ENCODE data around the gene ST6GALNAC3. TPM values are rescaled to one million over a fixed set of nuclear protein-coding genes. Genes with fewer than 3 reads are reported as not detected.

ST6GALNAC3 gene
- polyA plus RNA-seq, 2 of the 4 experiments (the other 2 are of a cell fraction), result 1.1 to 1.2 TPM

DNA sequence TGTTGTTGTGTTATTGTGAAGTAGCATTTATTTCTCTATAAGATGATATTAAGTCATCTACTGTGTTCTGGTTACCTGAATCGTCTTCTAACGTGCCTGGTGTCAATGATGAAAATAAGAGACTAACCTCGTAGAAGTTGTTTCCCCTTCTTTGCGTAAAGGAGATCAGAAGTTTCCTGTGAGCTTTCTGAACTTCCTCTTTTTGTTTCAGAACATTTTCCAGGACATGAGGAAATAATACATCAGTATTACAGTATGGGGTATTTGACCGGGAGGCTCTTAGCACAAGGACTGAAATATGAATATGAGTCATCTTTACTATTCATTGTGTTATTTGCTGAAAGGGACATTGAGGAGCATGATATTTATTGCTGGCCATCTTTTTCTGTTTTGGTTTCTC, 1.3 kb downstream of the ST6GALNAC3 start (continued):
- TF ChIP-seq, protein P1, sequence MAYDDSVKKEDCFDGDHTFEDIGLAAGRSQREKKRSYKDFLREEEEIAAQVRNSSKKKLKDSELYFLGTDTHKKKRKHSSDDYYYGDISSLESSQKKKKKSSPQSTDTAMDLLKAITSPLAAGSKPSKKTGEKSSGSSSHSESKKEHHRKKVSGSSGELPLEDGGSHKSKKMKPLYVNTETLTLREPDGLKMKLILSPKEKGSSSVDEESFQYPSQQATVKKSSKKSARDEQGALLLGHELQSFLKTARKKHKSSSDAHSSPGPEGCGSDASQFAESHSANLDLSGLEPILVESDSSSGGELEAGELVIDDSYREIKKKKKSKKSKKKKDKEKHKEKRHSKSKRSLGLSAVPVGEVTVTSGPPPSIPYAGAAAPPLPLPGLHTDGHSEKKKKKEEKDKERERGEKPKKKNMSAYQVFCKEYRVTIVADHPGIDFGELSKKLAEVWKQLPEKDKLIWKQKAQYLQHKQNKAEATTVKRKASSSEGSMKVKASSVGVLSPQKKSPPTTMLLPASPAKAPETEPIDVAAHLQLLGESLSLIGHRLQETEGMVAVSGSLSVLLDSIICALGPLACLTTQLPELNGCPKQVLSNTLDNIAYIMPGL (CRISPR knock-in tag; IDR thresholded peaks at IDR 0.05; ENCODE audit: borderline replicate concordance), result no peak
- TF ChIP-seq HDAC2 (IDR thresholded peaks at IDR 0.05) (no peak), EHMT2 (IDR thresholded peaks at IDR 0.05; ENCODE audit: low read depth) (no peak), CEBPB (IDR thresholded peaks at IDR 0.05) (no peak), MAZ (IDR thresholded peaks at IDR 0.05; ENCODE audit: borderline replicate concordance, low read depth, low read length) (no peak)
- TF ChIP-seq, protein P2, sequence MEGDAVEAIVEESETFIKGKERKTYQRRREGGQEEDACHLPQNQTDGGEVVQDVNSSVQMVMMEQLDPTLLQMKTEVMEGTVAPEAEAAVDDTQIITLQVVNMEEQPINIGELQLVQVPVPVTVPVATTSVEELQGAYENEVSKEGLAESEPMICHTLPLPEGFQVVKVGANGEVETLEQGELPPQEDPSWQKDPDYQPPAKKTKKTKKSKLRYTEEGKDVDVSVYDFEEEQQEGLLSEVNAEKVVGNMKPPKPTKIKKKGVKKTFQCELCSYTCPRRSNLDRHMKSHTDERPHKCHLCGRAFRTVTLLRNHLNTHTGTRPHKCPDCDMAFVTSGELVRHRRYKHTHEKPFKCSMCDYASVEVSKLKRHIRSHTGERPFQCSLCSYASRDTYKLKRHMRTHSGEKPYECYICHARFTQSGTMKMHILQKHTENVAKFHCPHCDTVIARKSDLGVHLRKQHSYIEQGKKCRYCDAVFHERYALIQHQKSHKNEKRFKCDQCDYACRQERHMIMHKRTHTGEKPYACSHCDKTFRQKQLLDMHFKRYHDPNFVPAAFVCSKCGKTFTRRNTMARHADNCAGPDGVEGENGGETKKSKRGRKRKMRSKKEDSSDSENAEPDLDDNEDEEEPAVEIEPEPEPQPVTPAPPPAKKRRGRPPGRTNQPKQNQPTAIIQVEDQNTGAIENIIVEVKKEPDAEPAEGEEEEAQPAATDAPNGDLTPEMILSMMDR (IDR thresholded peaks at IDR 0.05), result no peak

GRCh38 chr1:76079475-76080227, 5.1 kb downstream of the ST6GALNAC3 start:
- H3K9me3 ChIP-seq, result no peaks in the 10 kb centered on the region
- ATAC-seq (no peak), FAIRE-seq (no peak), DNase-seq (ENCODE audit: low read depth in 1 of 2, low spot score in 1 of 2) (no peak)
- WGBS (ENCODE audit: missing lambda C conversion rate), result 85% methylated on average over 7 of the region's 7 CpGs
- no peak overlapping the region for H3K4me2 ChIP-seq
- TF ChIP-seq HEYL (CRISPR knock-in tag; IDR thresholded peaks at IDR 0.05) (no peak), KDM1A (IDR thresholded peaks at IDR 0.05; ENCODE audit: low read depth) (no peak), REST (IDR thresholded peaks at IDR 0.05) (no peak)
- H3K4me1 ChIP-seq, result peaks cover 10% of the 10 kb centered on the region; the same call in 1 of the 3 replicates
- POLR2A ChIA-PET, result no interaction called here
- H3K27ac ChIP-seq, result no peak overlapping the region
- CTCF ChIA-PET, result no interaction called here
- H3K4me3 ChIP-seq, result no peak overlapping the region

DNA sequence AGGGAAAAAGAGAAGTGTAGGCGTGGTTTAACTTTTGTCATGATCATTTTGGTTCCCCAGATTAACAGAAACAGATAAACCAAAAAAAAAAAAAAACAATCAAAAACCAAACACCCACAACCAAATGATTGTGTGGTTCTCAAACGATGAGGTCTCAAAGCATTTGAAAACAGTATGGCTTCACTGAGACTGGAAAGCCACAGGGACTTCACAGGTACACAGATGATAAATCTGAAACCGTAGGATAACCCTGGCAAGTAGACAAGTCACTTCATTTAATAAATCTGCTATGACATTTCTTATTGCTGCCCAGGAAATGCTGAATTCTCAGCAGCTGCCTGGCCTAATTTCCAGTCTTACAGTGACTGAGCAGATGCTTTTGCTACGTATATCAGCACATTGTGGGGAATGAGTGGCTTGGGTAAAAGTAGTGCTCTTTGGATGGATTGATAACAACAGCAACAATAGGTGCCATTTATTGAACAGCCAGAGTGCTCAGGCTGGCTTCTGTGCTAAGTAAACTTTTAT, 6.1 kb downstream of the ST6GALNAC3 start:
- Histone ChIP-seq H3K9me3 (no peaks in the 10 kb centered on the region), H3K4me2 (no peak overlapping the region), H3K27ac (no peak overlapping the region), H3K4me1 (peaks cover 7% of the 10 kb centered on the region; the same call in 1 of the 3 replicates), H3K4me3 (no peak overlapping the region)
- ATAC-seq (no peak), FAIRE-seq (no peak), DNase-seq (ENCODE audit: low read depth in 1 of 2, low spot score in 1 of 2) (no peak)
- CTCF ChIA-PET, result no interaction called here
- POLR2A ChIA-PET, result no interaction called here
- 62% methylated on average over 4 of the region's 4 CpGs for WGBS (ENCODE audit: missing lambda C conversion rate)
- TF ChIP-seq EP300 (IDR thresholded peaks at IDR 0.05) (no peak), MYC (IDR thresholded peaks at IDR 0.05; ENCODE audit: borderline replicate concordance, low read length) (no peak), MAX (IDR thresholded peaks at IDR 0.05) (no peak), REST (IDR thresholded peaks at IDR 0.05) (no peak), SMC3 (IDR thresholded peaks at IDR 0.05) (no peak), FOSL2 (IDR thresholded peaks at IDR 0.05) (no peak), FOSL2 (CRISPR knock-in tag; IDR thresholded peaks at IDR 0.05) (no peak), SREBF2 (IDR thresholded peaks at IDR 0.05) (no peak), HOXB13 (CRISPR knock-in tag; IDR thresholded peaks at IDR 0.05; ENCODE audit: low read depth) (no peak), ELK1 (IDR thresholded peaks at IDR 0.05; ENCODE audit: low read depth, low read length) (no peak)
- TF ChIP-seq, protein P1 (CRISPR knock-in tag; IDR thresholded peaks at IDR 0.05; ENCODE audit: borderline replicate concordance), result no peak

Data from A549 (cell line).